ENCODE data around the gene PLA2R1. TPM values are rescaled to one million over a fixed set of nuclear protein-coding genes. Genes with fewer than 3 reads are reported as not detected.
A peak's percentile ranks its signal among the peaks of the same experiment; 100 is the strongest.

Gene PLA2R1
- total and polyA plus RNA-seq, 8 donors = 0.31 to 6.8 (median 3.3) TPM

- intact Hi-C loops (cut with DNase I; ENCODE audit: low total_unique reads) = no loop called here
- Histone ChIP-seq H3K27me3 (no peaks in the 10 kb centered on the region), H3K27ac (no peak overlapping the region), H3K4me3 (no peak overlapping the region), H3K9me3 (no peaks in the 10 kb centered on the region), H3K4me1 (peaks cover 0 to 11% (median 5%) of the 10 kb centered on the region in 4 donors), H3K36me3 (no peaks in the 10 kb centered on the region)
- TF ChIP-seq CTCF (IDR thresholded peaks at IDR 0.05) = no peak
- TF ChIP-seq POLR2AphosphoS5 (IDR thresholded peaks at IDR 0.05) = no peak
- TF ChIP-seq EP300 (IDR thresholded peaks at IDR 0.05) = no peak
- no peak for TF ChIP-seq POLR2A (IDR thresholded peaks at IDR 0.05)
- WGBS, 5 donors = 36 to 60% (median 51%) methylated on average over 1 of the region's 1 CpG
- peak in 1 of 2 donors; percentile 49 for DNase-seq
Observed at GRCh38 chr2:159942146-159942545, 120.3 kb downstream of the PLA2R1 start.

DNA sequence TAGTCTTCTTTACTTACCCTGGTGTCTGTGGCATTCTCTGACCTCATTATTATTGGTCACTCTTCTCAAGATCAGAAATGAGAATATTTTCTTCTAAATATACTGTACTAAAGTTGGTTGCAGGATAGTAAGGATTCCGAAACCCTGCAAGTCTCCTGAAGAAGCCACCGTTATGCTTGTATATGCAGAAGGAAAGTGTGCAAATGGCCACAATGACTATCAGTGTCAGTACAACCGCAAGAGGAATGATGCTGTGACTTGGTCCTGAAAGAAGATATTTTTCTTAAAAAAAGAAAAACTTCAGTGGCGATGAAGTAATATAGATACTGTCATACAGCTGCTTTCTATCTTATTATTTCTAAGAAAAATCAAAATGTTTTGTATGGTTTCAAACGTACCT is 120.7 kb downstream of the PLA2R1 start:
- 62 to 85% (median 81%) methylated on average over 5 of the region's 5 CpGs for WGBS, 5 donors
- no peak overlapping the region for H3K27ac ChIP-seq

GRCh38 chr2:159939946-159940345 is 122.5 kb downstream of the PLA2R1 start:
- Histone ChIP-seq H3K4me1 (peaks cover 0 to 11% (median 5%) of the 10 kb centered on the region in 4 donors), H3K27ac (no peak overlapping the region), H3K4me3 (no peak overlapping the region), H3K36me3 (no peaks in the 10 kb centered on the region), H3K9me3 (no peaks in the 10 kb centered on the region), H3K27me3 (no peaks in the 10 kb centered on the region)
- peak in 1 of 2 donors; percentile 62 for DNase-seq
- intact Hi-C loops (cut with DNase I; ENCODE audit: low total_unique reads) = no loop called here
- TF ChIP-seq CTCF (IDR thresholded peaks at IDR 0.05) (peak in 1 of 7 experiments; percentile 7), POLR2A (IDR thresholded peaks at IDR 0.05) (no peak)

More for the DNA sequence above, 120.7 kb downstream of the PLA2R1 start:
- Histone ChIP-seq H3K9me3 (no peaks in the 10 kb centered on the region), H3K36me3 (no peaks in the 10 kb centered on the region), H3K4me3 (no peak overlapping the region), H3K4me1 (peaks cover 0 to 11% (median 5%) of the 10 kb centered on the region in 4 donors), H3K27me3 (no peaks in the 10 kb centered on the region)
- intact Hi-C loops (cut with DNase I; ENCODE audit: low total_unique reads) = no loop called here
- DNase-seq = no peak
- TF ChIP-seq EP300 (IDR thresholded peaks at IDR 0.05) = no peak
- TF ChIP-seq POLR2AphosphoS5 (IDR thresholded peaks at IDR 0.05) = no peak
- TF ChIP-seq CTCF (IDR thresholded peaks at IDR 0.05) = no peak
- TF ChIP-seq POLR2A (IDR thresholded peaks at IDR 0.05) = no peak

- Histone ChIP-seq H3K27ac (no peak overlapping the region), H3K4me3 (no peak overlapping the region), H3K27me3 (no peaks in the 10 kb centered on the region), H3K9me3 (no peaks in the 10 kb centered on the region), H3K4me1 (peaks cover 0 to 17% (median 8%) of the 10 kb centered on the region in 4 donors), H3K36me3 (no peaks in the 10 kb centered on the region)
- WGBS, 5 donors = 69 to 85% (median 75%) methylated on average over 3 of the region's 3 CpGs
- TF ChIP-seq POLR2A (IDR thresholded peaks at IDR 0.05) = no peak
- TF ChIP-seq EP300 (IDR thresholded peaks at IDR 0.05) = no peak
- TF ChIP-seq POLR2AphosphoS5 (IDR thresholded peaks at IDR 0.05) = no peak
- no peak for TF ChIP-seq CTCF (IDR thresholded peaks at IDR 0.05)
- DNase-seq = no peak
- intact Hi-C loops (cut with DNase I; ENCODE audit: low total_unique reads) = no loop called here
Observed at GRCh38 chr2:159938395-159938794, 124.0 kb downstream of the PLA2R1 start.
